NCI-H2196 (cell line): ENCODE results near the gene STEEP1.
A peak's percentile ranks its signal among the peaks of the same experiment; 100 is the strongest.

Source experiments
- DNase-seq: peaks from one replicate; lab custom pipeline; 2025; ENCODE audit not compliant: unreplicated experiment; lab: John Stamatoyannopoulos, UW

Gene STEEP1

GRCh38 chrX:119565107-119565663 lies at the start of gene STEEP1:
TSS of gene STEEP1 (minus strand) at chrX:119565409. CDS start at chrX:119565355, 54 bp downstream.
- DNase-seq, result peak; percentile 84

- DNase-seq, result no peak
Measured at GRCh38 chrX:119614776-119615175, 49.6 kb upstream of the STEEP1 start.

GRCh38 chrX:119607018-119607389 lies 41.8 kb upstream of the STEEP1 start:
- DNase-seq, result no peak

GRCh38 chrX:119606280-119607017 lies 41.2 kb upstream of the STEEP1 start, which contains the start of gene NKRF:
TSS of gene NKRF (minus strand) at chrX:119606424.
- DNase-seq, result peak; percentile 87

- peak; percentile 2 for DNase-seq
Measured at GRCh38 chrX:119605464-119606279, 40.5 kb upstream of the STEEP1 start.

GRCh38 chrX:119604766-119605463 lies 39.7 kb upstream of the STEEP1 start:
- DNase-seq, result no peak

- DNase-seq, result no peak
Measured at GRCh38 chrX:119602701-119603255, 37.6 kb upstream of the STEEP1 start.

- no peak for DNase-seq
Measured at GRCh38 chrX:119589810-119590209, 24.6 kb upstream of the STEEP1 start.

- DNase-seq, result no peak
Measured at GRCh38 chrX:119583431-119584059, 18.3 kb upstream of the STEEP1 start.

- no peak for DNase-seq
Measured at GRCh38 chrX:119579414-119579813, 14.2 kb upstream of the STEEP1 start.

GRCh38 chrX:119574394-119575266 lies 9.4 kb upstream of the STEEP1 start, which contains the start of gene UBE2A:
TSS of gene UBE2A (plus strand) at chrX:119574563. CDS start at chrX:119574712, 149 bp downstream.
- peak; percentile 70 for DNase-seq

- DNase-seq, result no peak
Measured at GRCh38 chrX:119573840-119574393, 8.7 kb upstream of the STEEP1 start.

- no peak for DNase-seq
Measured at GRCh38 chrX:119573222-119573621, 8.0 kb upstream of the STEEP1 start.

GRCh38 chrX:119570351-119570835 lies 5.2 kb upstream of the STEEP1 start:
- DNase-seq, result no peak

GRCh38 chrX:119552508-119552907 lies 12.7 kb downstream of the STEEP1 start:
- DNase-seq, result no peak

GRCh38 chrX:119549327-119550016 lies 15.7 kb downstream of the STEEP1 start:
- DNase-seq, result no peak

- DNase-seq, result no peak
Measured at GRCh38 chrX:119541188-119541587, 24.0 kb downstream of the STEEP1 start.

- no peak for DNase-seq
Measured at GRCh38 chrX:119539872-119540271, 25.3 kb downstream of the STEEP1 start.
